ENCODE measurements around the gene PIGU. TPM values are rescaled to one million over a fixed set of nuclear protein-coding genes. Genes with fewer than 3 reads are reported as not detected.

PIGU gene
- total RNA-seq, 1 donor from 2014 or later, result 54.9 TPM

- DNase-seq (ENCODE audit: low read depth, low spot score), result no peak
- peaks cover 3% of the 10 kb centered on the region for H3K36me3 Mint-ChIP-seq (ENCODE audit: low read depth)
- H3K4me3 Mint-ChIP-seq, result peak overlapping the region; percentile 56
- no peaks in the 10 kb centered on the region for H3K9me3 Mint-ChIP-seq
- TF ChIP-seq, protein P1, sequence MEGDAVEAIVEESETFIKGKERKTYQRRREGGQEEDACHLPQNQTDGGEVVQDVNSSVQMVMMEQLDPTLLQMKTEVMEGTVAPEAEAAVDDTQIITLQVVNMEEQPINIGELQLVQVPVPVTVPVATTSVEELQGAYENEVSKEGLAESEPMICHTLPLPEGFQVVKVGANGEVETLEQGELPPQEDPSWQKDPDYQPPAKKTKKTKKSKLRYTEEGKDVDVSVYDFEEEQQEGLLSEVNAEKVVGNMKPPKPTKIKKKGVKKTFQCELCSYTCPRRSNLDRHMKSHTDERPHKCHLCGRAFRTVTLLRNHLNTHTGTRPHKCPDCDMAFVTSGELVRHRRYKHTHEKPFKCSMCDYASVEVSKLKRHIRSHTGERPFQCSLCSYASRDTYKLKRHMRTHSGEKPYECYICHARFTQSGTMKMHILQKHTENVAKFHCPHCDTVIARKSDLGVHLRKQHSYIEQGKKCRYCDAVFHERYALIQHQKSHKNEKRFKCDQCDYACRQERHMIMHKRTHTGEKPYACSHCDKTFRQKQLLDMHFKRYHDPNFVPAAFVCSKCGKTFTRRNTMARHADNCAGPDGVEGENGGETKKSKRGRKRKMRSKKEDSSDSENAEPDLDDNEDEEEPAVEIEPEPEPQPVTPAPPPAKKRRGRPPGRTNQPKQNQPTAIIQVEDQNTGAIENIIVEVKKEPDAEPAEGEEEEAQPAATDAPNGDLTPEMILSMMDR (conservative IDR thresholded peaks at IDR 0.05), result no peak
- H3K27me3 Mint-ChIP-seq (ENCODE audit: low read depth), result no peaks in the 10 kb centered on the region
- H3K27ac Mint-ChIP-seq (ENCODE audit: unreplicated experiment), result no peak overlapping the region
- peaks cover 38% of the 10 kb centered on the region for H3K4me1 Mint-ChIP-seq
Measured at GRCh38 chr20:34512955-34513419, 163.9 kb downstream of the PIGU start.

DNA sequence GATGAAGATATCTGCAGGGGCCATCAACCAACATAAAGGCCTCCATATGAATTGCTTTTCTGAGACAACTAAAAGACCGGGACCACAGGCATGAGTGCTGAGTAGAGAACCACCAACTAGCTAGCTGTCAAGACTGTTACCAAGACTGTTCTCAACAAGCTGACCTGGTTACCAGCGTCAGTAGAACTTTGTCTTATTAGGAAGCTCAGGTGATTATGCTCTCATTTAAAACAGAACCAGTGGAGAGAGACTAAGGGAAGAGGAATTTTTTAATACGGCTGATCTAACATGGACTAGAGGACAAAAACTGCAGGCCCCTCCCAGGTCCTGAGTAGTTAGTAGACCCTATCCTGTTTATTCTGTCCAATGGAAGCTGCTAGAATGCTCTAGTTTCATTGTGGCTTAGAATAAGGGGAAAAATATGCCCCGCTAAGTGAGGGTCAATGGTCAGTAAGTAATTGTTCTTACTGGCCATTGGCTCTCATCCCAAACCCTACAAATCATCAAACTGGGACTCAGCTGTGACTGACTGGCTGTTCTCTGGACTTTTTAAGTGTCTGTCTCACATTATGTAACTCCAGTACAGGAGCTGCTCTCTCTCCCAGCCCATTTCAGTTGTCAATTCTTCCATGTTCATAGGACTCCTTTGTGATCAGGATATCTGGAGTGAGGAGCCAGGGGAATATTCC, 164.5 kb downstream of the PIGU start:
- Mint-ChIP-seq H3K9me3 (no peaks in the 10 kb centered on the region), H3K27me3 (ENCODE audit: low read depth) (no peaks in the 10 kb centered on the region), H3K4me3 (peak overlapping the region; percentile 56), H3K36me3 (ENCODE audit: low read depth) (peaks cover 3% of the 10 kb centered on the region), H3K4me1 (peaks cover 34% of the 10 kb centered on the region), H3K27ac (ENCODE audit: unreplicated experiment) (peak overlapping the region; percentile 41)
- TF ChIP-seq, protein P1 (conservative IDR thresholded peaks at IDR 0.05), result no peak
- no peak for DNase-seq (ENCODE audit: low read depth, low spot score)

- peak overlapping the region; percentile 41 for H3K27ac Mint-ChIP-seq (ENCODE audit: unreplicated experiment)
- H3K36me3 Mint-ChIP-seq (ENCODE audit: low read depth), result peaks cover 3% of the 10 kb centered on the region
- TF ChIP-seq, protein P1 (conservative IDR thresholded peaks at IDR 0.05), result no peak
- no peaks in the 10 kb centered on the region for H3K27me3 Mint-ChIP-seq (ENCODE audit: low read depth)
- peak overlapping the region; percentile 6 for H3K4me3 Mint-ChIP-seq
- DNase-seq (ENCODE audit: low read depth, low spot score), result no peak
- H3K9me3 Mint-ChIP-seq, result no peaks in the 10 kb centered on the region
- peaks cover 32% of the 10 kb centered on the region for H3K4me1 Mint-ChIP-seq
Measured at GRCh38 chr20:34511891-34512265, 165.0 kb downstream of the PIGU start.

GRCh38 chr20:34510575-34510974, 166.3 kb downstream of the PIGU start:
- TF ChIP-seq, protein P1 (conservative IDR thresholded peaks at IDR 0.05), result no peak
- H3K27me3 Mint-ChIP-seq (ENCODE audit: low read depth), result no peaks in the 10 kb centered on the region
- no peaks in the 10 kb centered on the region for H3K9me3 Mint-ChIP-seq
- H3K4me3 Mint-ChIP-seq, result no peak overlapping the region
- peaks cover 6% of the 10 kb centered on the region for H3K36me3 Mint-ChIP-seq (ENCODE audit: low read depth)
- peaks cover 19% of the 10 kb centered on the region for H3K4me1 Mint-ChIP-seq
- H3K27ac Mint-ChIP-seq (ENCODE audit: unreplicated experiment), result no peak overlapping the region
- DNase-seq (ENCODE audit: low read depth, low spot score), result no peak

Other genes starting within 250 kb of the PIGU start
- gene DYNLRB1, start 160.7 kb downstream of the PIGU start, total RNA-seq, result 151 and 165 TPM in 2 replicates
- 17.5 and 17.8 TPM in 2 replicates for gene MAP1LC3A, start 118.4 kb downstream of the PIGU start, total RNA-seq
- 17.1 and 17.2 TPM in 2 replicates for gene TP53INP2, start 27.3 kb upstream of the PIGU start, total RNA-seq
- 76.0 and 79.5 TPM in 2 replicates for gene NCOA6, start 148.6 kb upstream of the PIGU start, total RNA-seq
- 64.1 and 67.7 TPM in 2 replicates for gene GGT7, start 195.8 kb upstream of the PIGU start, total RNA-seq
- gene ACSS2, start 199.5 kb upstream of the PIGU start, total RNA-seq, result 84.9 and 90.9 TPM in 2 replicates

All from neural crest cell (in vitro differentiated cells).